Loucy (cell line): Measurements from ENCODE around the gene CCDC185.

Experiments
- H2AFZ ChIP-seq: fragments of 200-600 bp; sonication (generic); 2 replicates; pipeline ENCODE4 v1.6.0; 2016; ENCODE audit warnings: antibody characterized with exemption, mild to moderate bottlenecking, low read length, moderate library complexity
- H3F3A ChIP-seq: fragments of 200-600 bp; 2 replicates; pipeline ENCODE4 v1.6.0; 2016; ENCODE audit warnings: antibody characterized with exemption, low read depth, mild to moderate bottlenecking
- H3K27me3 ChIP-seq: fragments of 200-600 bp; sonication (generic); 2 replicates; pipeline ENCODE4 v1.6.1; 2014; ENCODE audit warnings: low read length, mild to moderate bottlenecking; ENCODE audit not compliant: insufficient read depth, poor library complexity, severe bottlenecking
- H3K36me3 ChIP-seq: fragments of 200-600 bp; sonication (generic); 2 replicates; pipeline ENCODE4 v1.6.1; 2016; ENCODE audit warnings: low read length; ENCODE audit not compliant: insufficient read depth
- H3K4me1 ChIP-seq: fragments of 200-600 bp; sonication (generic); 2 replicates; pipeline ENCODE4 v1.5.1; 2014; ENCODE audit warnings: low read length, mild to moderate bottlenecking; ENCODE audit not compliant: insufficient read depth, poor library complexity, severe bottlenecking
- H3K4me2 ChIP-seq: fragments of 200-600 bp; sonication (generic); 2 replicates; pipeline ENCODE4 v1.6.0; 2014; ENCODE audit warnings: antibody characterized with exemption, low read length, low read depth, mild to moderate bottlenecking; ENCODE audit not compliant: poor library complexity, severe bottlenecking
- H3K4me3 ChIP-seq: fragments of 200-600 bp; sonication (generic); 2 replicates; pipeline ENCODE4 v1.5.1; 2014; ENCODE audit warnings: low read length, mild to moderate bottlenecking, mixed read lengths; ENCODE audit not compliant: poor library complexity, severe bottlenecking
- H3K79me2 ChIP-seq: fragments of 200-600 bp; sonication (generic); 2 replicates; pipeline ENCODE4 v1.6.1; 2014; ENCODE audit warnings: low read length; ENCODE audit not compliant: insufficient read depth
- H3K9ac ChIP-seq: fragments of 200-600 bp; sonication (generic); 2 replicates; pipeline ENCODE4 v1.6.0; 2014; ENCODE audit warnings: mild to moderate bottlenecking, low read depth, low read length, moderate library complexity; ENCODE audit not compliant: poor library complexity, severe bottlenecking
- H3K9me2 ChIP-seq: fragments of 200-600 bp; sonication (generic); replicated peaks from 2 replicates; pipeline ENCODE4 v1.6.1; 2016; ENCODE audit warnings: low read depth, low read length, mixed read lengths
- H3K9me3 ChIP-seq: fragments of 200-600 bp; sonication (generic); 2 replicates; pipeline ENCODE4 v1.6.1; 2014; ENCODE audit warnings: mild to moderate bottlenecking, antibody characterized with exemption, low read length, low read depth; ENCODE audit not compliant: insufficient read depth
- H4K20me1 ChIP-seq: fragments of 200-600 bp; sonication (generic); 2 replicates; pipeline ENCODE4 v1.6.0; 2014; ENCODE audit warnings: antibody characterized with exemption, low read length, mild to moderate bottlenecking; ENCODE audit not compliant: insufficient read depth, poor library complexity, severe bottlenecking
- CTCF ChIP-seq: fragments of 200-600 bp; sonication (generic); conservative IDR thresholded peaks from 2 replicates; pipeline ENCODE4 v1.5.1; 2014; ENCODE audit warnings: mild to moderate bottlenecking, antibody characterized with exemption, low read length
- EZH2phosphoT487 ChIP-seq: fragments of 200-600 bp; IDR thresholded peaks from 2 replicates; pipeline ENCODE4 v1.6.1; 2018; ENCODE audit warnings: antibody characterized with exemption, mild to moderate bottlenecking, moderate library complexity, borderline replicate concordance

Gene CCDC185

GRCh38 chr1:223419561-223419960 is 26.3 kb downstream of the CCDC185 start:
- Histone ChIP-seq H4K20me1 (no peaks in the 10 kb centered on the region), H3K36me3 (no peaks in the 10 kb centered on the region), H3K79me2 (no peaks in the 10 kb centered on the region), H3K9ac (no peak overlapping the region), H3K9me3 (no peaks in the 10 kb centered on the region), H3K4me3 (no peak overlapping the region), H3K9me2 (no peaks in the 10 kb centered on the region), H3F3A (no peaks in the 10 kb centered on the region), H3K27me3 (no peaks in the 10 kb centered on the region), H3K4me2 (no peak overlapping the region), H2AFZ (no peak overlapping the region), H3K4me1 (no peaks in the 10 kb centered on the region)
- TF ChIP-seq EZH2phosphoT487 (no peak), CTCF (no peak)

GRCh38 chr1:223421025-223421424 is 27.8 kb downstream of the CCDC185 start:
- no peaks in the 10 kb centered on the region for H3K9me3 ChIP-seq
- no peak overlapping the region for H3K4me3 ChIP-seq
- H3K4me2 ChIP-seq: no peak overlapping the region
- no peaks in the 10 kb centered on the region for H4K20me1 ChIP-seq
- no peaks in the 10 kb centered on the region for H3K79me2 ChIP-seq
- no peaks in the 10 kb centered on the region for H3K9me2 ChIP-seq
- no peak overlapping the region for H2AFZ ChIP-seq
- H3K36me3 ChIP-seq: no peaks in the 10 kb centered on the region
- no peak overlapping the region for H3K9ac ChIP-seq
- H3K27me3 ChIP-seq: no peaks in the 10 kb centered on the region
- no peaks in the 10 kb centered on the region for H3K4me1 ChIP-seq
- H3F3A ChIP-seq: no peaks in the 10 kb centered on the region
- TF ChIP-seq CTCF: no peak
- no peak for TF ChIP-seq EZH2phosphoT487

- H3K9me3 ChIP-seq: no peaks in the 10 kb centered on the region
Measured at GRCh38 chr1:223421676-223422075, 28.5 kb downstream of the CCDC185 start.

More at GRCh38 chr1:223421676-223422075, 28.5 kb downstream of the CCDC185 start:
- Histone ChIP-seq H3K4me3 (no peak overlapping the region), H3K9ac (no peak overlapping the region), H3K27me3 (no peaks in the 10 kb centered on the region), H3K79me2 (no peaks in the 10 kb centered on the region), H3K9me2 (no peaks in the 10 kb centered on the region), H2AFZ (no peak overlapping the region), H4K20me1 (no peaks in the 10 kb centered on the region), H3F3A (no peaks in the 10 kb centered on the region), H3K36me3 (no peaks in the 10 kb centered on the region), H3K4me2 (no peak overlapping the region), H3K4me1 (no peaks in the 10 kb centered on the region)
- no peak for TF ChIP-seq EZH2phosphoT487
- TF ChIP-seq CTCF: no peak
